ENCODE measurements around the gene CD3D. TPM values are rescaled to one million over a fixed set of nuclear protein-coding genes. Genes with fewer than 3 reads are reported as not detected.

Gene CD3D
- total RNA-seq, 1 experiment from 2014 or later = not detected

- Histone ChIP-seq H3K27ac (ENCODE audit: low read length) (no peak overlapping the region), H3K9me2 (replicated peaks; ENCODE audit: low read length) (no peaks in the 10 kb centered on the region), H3K4me1 (ENCODE audit: insufficient read depth, low read length) (peaks cover 50% of the 10 kb centered on the region), H4K20me1 (ENCODE audit: low read length) (no peaks in the 10 kb centered on the region), H3K9me3 (ENCODE audit: low read length) (no peaks in the 10 kb centered on the region), H3F3A (ENCODE audit: low read length, unreplicated experiment) (no peaks in the 10 kb centered on the region), H3K9ac (ENCODE audit: low read length) (no peak overlapping the region), H3K4me2 (ENCODE audit: low read length) (no peak overlapping the region), H2AFZ (ENCODE audit: low read length) (no peak overlapping the region), H3K27me3 (ENCODE audit: low read length) (no peaks in the 10 kb centered on the region), H3K79me2 (ENCODE audit: low read length) (no peaks in the 10 kb centered on the region), H3K4me3 (ENCODE audit: low read length) (no peak overlapping the region), H3K36me3 (ENCODE audit: low read depth, low read length) (no peaks in the 10 kb centered on the region)
- BruUV-seq (replicated peaks) = no TSS peak
- ChIA-PET POLR2A (ENCODE audit: unreplicated experiment) (no interaction called here), CTCF (no interaction called here)
- ATAC-seq = no peak
- no peak for TF ChIP-seq CTCF (conservative IDR thresholded peaks at IDR 0.05; ENCODE audit: low read depth, low read length)
- TF ChIP-seq EZH2phosphoT487 (IDR thresholded peaks at IDR 0.05; ENCODE audit: borderline replicate concordance, low read length) = no peak
- TF ChIP-seq EZH2 (IDR thresholded peaks at IDR 0.05; ENCODE audit: low read length, unreplicated experiment) = no peak
- no peak for DNase-seq
- intact Hi-C loops (cut with micrococcal nuclease) = no loop called here
Measured at GRCh38 chr11:118319337-118319707, 23.2 kb downstream of the CD3D start.

GRCh38 chr11:118318581-118319336 is 23.7 kb downstream of the CD3D start:
- H3K4me2 ChIP-seq (ENCODE audit: low read length) = no peak overlapping the region
- H3K4me1 ChIP-seq (ENCODE audit: insufficient read depth, low read length) = peaks cover 52% of the 10 kb centered on the region
- intact Hi-C loops (cut with micrococcal nuclease) = no loop called here
- H3K9me3 ChIP-seq (ENCODE audit: low read length) = no peaks in the 10 kb centered on the region
- no peaks in the 10 kb centered on the region for H3K9me2 ChIP-seq (replicated peaks; ENCODE audit: low read length)
- ChIA-PET CTCF (interaction anchor here (0.6 kb wide), 2 partner anchors 9 to 24 kb away, joined by 3 to 4 read pairs; no protein-coding TSS in a partner anchor), POLR2A (ENCODE audit: unreplicated experiment) (no interaction called here)
- H3K4me3 ChIP-seq (ENCODE audit: low read length) = no peak overlapping the region
- BruUV-seq (replicated peaks) = no TSS peak
- ATAC-seq = no peak
- TF ChIP-seq CTCF (conservative IDR thresholded peaks at IDR 0.05; ENCODE audit: low read depth, low read length) (no peak), EZH2 (IDR thresholded peaks at IDR 0.05; ENCODE audit: low read length, unreplicated experiment) (no peak), EZH2phosphoT487 (IDR thresholded peaks at IDR 0.05; ENCODE audit: borderline replicate concordance, low read length) (no peak)
- peak; percentile 30 for DNase-seq
- H2AFZ ChIP-seq (ENCODE audit: low read length) = no peak overlapping the region
- H3F3A ChIP-seq (ENCODE audit: low read length, unreplicated experiment) = no peaks in the 10 kb centered on the region
- H3K27ac ChIP-seq (ENCODE audit: low read length) = no peak overlapping the region
- H4K20me1 ChIP-seq (ENCODE audit: low read length) = no peaks in the 10 kb centered on the region
- H3K27me3 ChIP-seq (ENCODE audit: low read length) = no peaks in the 10 kb centered on the region
- no peaks in the 10 kb centered on the region for H3K79me2 ChIP-seq (ENCODE audit: low read length)
- no peaks in the 10 kb centered on the region for H3K36me3 ChIP-seq (ENCODE audit: low read depth, low read length)
- no peak overlapping the region for H3K9ac ChIP-seq (ENCODE audit: low read length)

- Histone ChIP-seq H3K4me1 (ENCODE audit: insufficient read depth, low read length) (peaks cover 52% of the 10 kb centered on the region), H3K27ac (ENCODE audit: low read length) (no peak overlapping the region), H3K9me2 (replicated peaks; ENCODE audit: low read length) (no peaks in the 10 kb centered on the region), H3F3A (ENCODE audit: low read length, unreplicated experiment) (no peaks in the 10 kb centered on the region), H3K36me3 (ENCODE audit: low read depth, low read length) (no peaks in the 10 kb centered on the region), H2AFZ (ENCODE audit: low read length) (no peak overlapping the region), H3K9ac (ENCODE audit: low read length) (no peak overlapping the region), H3K9me3 (ENCODE audit: low read length) (no peaks in the 10 kb centered on the region), H3K27me3 (ENCODE audit: low read length) (no peaks in the 10 kb centered on the region), H3K4me3 (ENCODE audit: low read length) (no peak overlapping the region), H3K4me2 (ENCODE audit: low read length) (no peak overlapping the region), H3K79me2 (ENCODE audit: low read length) (no peaks in the 10 kb centered on the region), H4K20me1 (ENCODE audit: low read length) (no peaks in the 10 kb centered on the region)
- DNase-seq (no peak), ATAC-seq (no peak)
- no TSS peak for BruUV-seq (replicated peaks)
- intact Hi-C loops (cut with micrococcal nuclease) = no loop called here
- ChIA-PET CTCF (interaction anchor here (0.6 kb wide), 2 partner anchors 10 to 24 kb away, joined by 3 to 4 read pairs; no protein-coding TSS in a partner anchor), POLR2A (ENCODE audit: unreplicated experiment) (no interaction called here)
- TF ChIP-seq EZH2phosphoT487 (IDR thresholded peaks at IDR 0.05; ENCODE audit: borderline replicate concordance, low read length) (no peak), CTCF (conservative IDR thresholded peaks at IDR 0.05; ENCODE audit: low read depth, low read length) (no peak), EZH2 (IDR thresholded peaks at IDR 0.05; ENCODE audit: low read length, unreplicated experiment) (no peak)
Measured at GRCh38 chr11:118318124-118318523, 24.4 kb downstream of the CD3D start.

Data from PC-3 (cell line).